ENCODE data around the gene GLIS2.

The GLIS2 gene

GRCh38 chr16:4386951-4387565 lies 71.2 kb downstream of the GLIS2 start:
- no peak overlapping the region for H3K4me3 Mint-ChIP-seq
- H3K27ac Mint-ChIP-seq = no peak overlapping the region
- no peak for DNase-seq
- peaks cover 4% of the 10 kb centered on the region for H3K27me3 Mint-ChIP-seq (ENCODE audit: low read depth, poor library complexity)
- TF ChIP-seq, protein P1, sequence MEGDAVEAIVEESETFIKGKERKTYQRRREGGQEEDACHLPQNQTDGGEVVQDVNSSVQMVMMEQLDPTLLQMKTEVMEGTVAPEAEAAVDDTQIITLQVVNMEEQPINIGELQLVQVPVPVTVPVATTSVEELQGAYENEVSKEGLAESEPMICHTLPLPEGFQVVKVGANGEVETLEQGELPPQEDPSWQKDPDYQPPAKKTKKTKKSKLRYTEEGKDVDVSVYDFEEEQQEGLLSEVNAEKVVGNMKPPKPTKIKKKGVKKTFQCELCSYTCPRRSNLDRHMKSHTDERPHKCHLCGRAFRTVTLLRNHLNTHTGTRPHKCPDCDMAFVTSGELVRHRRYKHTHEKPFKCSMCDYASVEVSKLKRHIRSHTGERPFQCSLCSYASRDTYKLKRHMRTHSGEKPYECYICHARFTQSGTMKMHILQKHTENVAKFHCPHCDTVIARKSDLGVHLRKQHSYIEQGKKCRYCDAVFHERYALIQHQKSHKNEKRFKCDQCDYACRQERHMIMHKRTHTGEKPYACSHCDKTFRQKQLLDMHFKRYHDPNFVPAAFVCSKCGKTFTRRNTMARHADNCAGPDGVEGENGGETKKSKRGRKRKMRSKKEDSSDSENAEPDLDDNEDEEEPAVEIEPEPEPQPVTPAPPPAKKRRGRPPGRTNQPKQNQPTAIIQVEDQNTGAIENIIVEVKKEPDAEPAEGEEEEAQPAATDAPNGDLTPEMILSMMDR (IDR thresholded peaks at IDR 0.05) = no peak
- no peaks in the 10 kb centered on the region for H3K9me3 Mint-ChIP-seq
- H3K36me3 Mint-ChIP-seq (ENCODE audit: low read depth) = no peaks in the 10 kb centered on the region
- peaks cover 59% of the 10 kb centered on the region for H3K4me1 Mint-ChIP-seq

DNA sequence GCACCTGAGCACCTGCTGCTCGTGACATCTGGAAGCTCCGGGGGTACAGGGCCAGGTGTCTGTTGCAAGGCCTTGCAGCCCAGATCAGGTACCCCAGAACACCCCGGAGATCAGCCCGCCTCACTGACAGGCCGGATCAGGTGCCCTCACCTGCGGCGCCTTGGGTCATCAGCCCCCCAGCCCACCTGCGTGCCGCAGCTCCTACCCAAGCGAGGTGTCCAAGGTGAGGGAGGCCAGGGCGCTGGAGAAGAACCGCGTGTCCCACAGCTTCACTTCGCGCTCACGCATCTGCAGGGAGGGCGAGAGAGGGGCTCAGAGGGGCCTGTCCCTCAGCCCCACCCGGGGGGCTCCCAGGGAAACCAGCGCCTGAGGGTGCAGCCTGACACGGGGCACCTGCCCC lies 71.9 kb downstream of the GLIS2 start:
- DNase-seq = no peak
- H3K27ac Mint-ChIP-seq = no peak overlapping the region
- no peaks in the 10 kb centered on the region for H3K36me3 Mint-ChIP-seq (ENCODE audit: low read depth)
- TF ChIP-seq, protein P1 (IDR thresholded peaks at IDR 0.05) = no peak
- H3K9me3 Mint-ChIP-seq = no peaks in the 10 kb centered on the region
- H3K27me3 Mint-ChIP-seq (ENCODE audit: low read depth, poor library complexity) = peaks cover 4% of the 10 kb centered on the region
- H3K4me1 Mint-ChIP-seq = peaks cover 65% of the 10 kb centered on the region
- no peak overlapping the region for H3K4me3 Mint-ChIP-seq

GRCh38 chr16:4388271-4389021 lies 72.6 kb downstream of the GLIS2 start:
- Mint-ChIP-seq H3K4me3 (no peak overlapping the region), H3K27me3 (ENCODE audit: low read depth, poor library complexity) (peaks cover 4% of the 10 kb centered on the region), H3K27ac (no peak overlapping the region), H3K9me3 (no peaks in the 10 kb centered on the region), H3K4me1 (peaks cover 67% of the 10 kb centered on the region), H3K36me3 (ENCODE audit: low read depth) (no peaks in the 10 kb centered on the region)
- TF ChIP-seq, protein P1 (IDR thresholded peaks at IDR 0.05) = no peak
- peak; percentile 27 for DNase-seq

All from nephron progenitor cell (in vitro differentiated cells).